ENCODE data around the gene FAM131A.

FAM131A gene

GRCh38 chr3:184341925-184342324 lies 4.5 kb downstream of the FAM131A start:
- DNase-seq (ENCODE audit: low read depth), result no peak

GRCh38 chr3:184343200-184343876 lies 5.9 kb downstream of the FAM131A start:
- DNase-seq (ENCODE audit: low read depth), result no peak

GRCh38 chr3:184344579-184345316 lies 7.3 kb downstream of the FAM131A start:
- DNase-seq (ENCODE audit: low read depth), result no peak

- no peak for DNase-seq (ENCODE audit: low read depth)
Measured at GRCh38 chr3:184345317-184346144, 8.1 kb downstream of the FAM131A start.

- DNase-seq (ENCODE audit: low read depth), result no peak
Measured at GRCh38 chr3:184346480-184347190, 9.2 kb downstream of the FAM131A start.

GRCh38 chr3:184347321-184348056 lies 10.1 kb downstream of the FAM131A start:
- no peak for DNase-seq (ENCODE audit: low read depth)

GRCh38 chr3:184348057-184348382 lies 10.6 kb downstream of the FAM131A start:
- DNase-seq (ENCODE audit: low read depth), result no peak

- DNase-seq (ENCODE audit: low read depth), result no peak
Measured at GRCh38 chr3:184349563-184350470, 12.4 kb downstream of the FAM131A start.

GRCh38 chr3:184350618-184351017 lies 13.2 kb downstream of the FAM131A start:
- DNase-seq (ENCODE audit: low read depth), result no peak

- no peak for DNase-seq (ENCODE audit: low read depth)
Measured at GRCh38 chr3:184351511-184352148, 14.2 kb downstream of the FAM131A start.

GRCh38 chr3:184352149-184352785 lies 14.9 kb downstream of the FAM131A start:
- DNase-seq (ENCODE audit: low read depth), result no peak

- no peak for DNase-seq (ENCODE audit: low read depth)
Measured at GRCh38 chr3:184352897-184353545, 15.6 kb downstream of the FAM131A start.

- no peak for DNase-seq (ENCODE audit: low read depth)
Measured at GRCh38 chr3:184353546-184353941, 16.1 kb downstream of the FAM131A start.

- DNase-seq (ENCODE audit: low read depth), result no peak
Measured at GRCh38 chr3:184354121-184354728, 16.8 kb downstream of the FAM131A start.

GRCh38 chr3:184354754-184355153 lies 17.4 kb downstream of the FAM131A start:
- DNase-seq (ENCODE audit: low read depth), result no peak

- DNase-seq (ENCODE audit: low read depth), result no peak
Measured at GRCh38 chr3:184355261-184356040, 18.1 kb downstream of the FAM131A start.

GRCh38 chr3:184357248-184358123 lies 20.1 kb downstream of the FAM131A start:
- DNase-seq (ENCODE audit: low read depth), result no peak
